T-helper 22 cell (primary cell): ENCODE results near the gene ING3.
"Not testable (repeated sequence)": the region's sequence is repeated elsewhere in the genome, so short reads cannot be mapped to it uniquely, and the experiment has no call there.

ENCODE experiments used
- DNase-seq: peaks from one replicate; pipeline ENCODE4 v3.0.0-alpha.2; 2020; ENCODE audit warnings: low read depth

ING3 gene

DNA sequence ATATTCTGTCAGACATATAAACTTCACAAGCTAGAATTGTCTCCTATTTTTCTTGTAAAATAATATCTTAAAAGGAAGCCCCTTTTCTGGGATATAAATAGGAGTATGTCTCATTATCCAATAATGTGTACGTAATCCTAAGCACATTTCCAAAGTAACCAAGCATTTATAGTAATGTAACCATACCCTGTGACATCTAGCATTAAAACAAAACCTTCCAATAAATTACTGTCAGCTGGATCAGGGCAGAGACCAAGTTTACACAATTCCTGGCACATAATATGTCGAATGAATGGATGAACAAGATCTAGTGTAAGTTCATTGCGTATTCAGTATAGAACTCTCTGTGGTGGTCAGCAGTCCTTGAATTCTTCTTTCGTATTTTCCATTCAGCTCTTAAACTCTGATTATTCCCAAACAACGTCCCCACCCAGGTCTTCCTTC, 52.2 kb downstream of the ING3 start:
- DNase-seq = no peak

DNA sequence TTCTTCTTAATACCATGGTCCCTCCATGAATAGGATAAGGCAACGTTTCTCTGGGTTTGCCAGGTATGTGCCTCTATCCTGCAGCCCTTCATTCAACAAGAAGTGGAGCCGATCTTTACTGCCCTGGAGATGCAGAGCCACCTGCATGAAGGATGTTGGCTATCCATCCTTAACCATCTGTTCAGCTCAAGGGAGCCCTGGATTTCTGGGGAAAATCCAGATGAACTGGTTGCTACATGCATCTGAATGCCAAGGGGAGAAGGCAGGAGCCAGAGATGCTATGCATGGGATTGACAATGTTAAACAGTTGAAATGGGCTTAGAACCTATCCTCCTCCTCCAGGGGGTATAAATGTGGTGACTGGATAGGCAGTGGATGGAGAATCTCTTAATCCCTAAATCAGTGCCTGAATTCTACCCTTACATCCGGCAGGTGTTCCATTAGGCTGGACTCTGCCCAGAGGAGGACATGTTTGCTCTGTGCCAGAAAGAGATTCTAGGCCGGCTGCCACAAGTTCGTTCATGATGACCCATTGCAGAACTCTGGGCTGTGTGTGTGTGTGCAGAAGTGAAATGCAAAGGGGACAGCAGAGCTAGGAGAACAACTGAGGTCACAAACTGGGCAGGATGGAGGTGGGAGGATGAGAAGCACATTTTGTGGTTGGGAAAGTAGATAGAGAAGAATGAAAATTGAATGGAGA, 53.6 kb downstream of the ING3 start:
- no peak for DNase-seq

DNA sequence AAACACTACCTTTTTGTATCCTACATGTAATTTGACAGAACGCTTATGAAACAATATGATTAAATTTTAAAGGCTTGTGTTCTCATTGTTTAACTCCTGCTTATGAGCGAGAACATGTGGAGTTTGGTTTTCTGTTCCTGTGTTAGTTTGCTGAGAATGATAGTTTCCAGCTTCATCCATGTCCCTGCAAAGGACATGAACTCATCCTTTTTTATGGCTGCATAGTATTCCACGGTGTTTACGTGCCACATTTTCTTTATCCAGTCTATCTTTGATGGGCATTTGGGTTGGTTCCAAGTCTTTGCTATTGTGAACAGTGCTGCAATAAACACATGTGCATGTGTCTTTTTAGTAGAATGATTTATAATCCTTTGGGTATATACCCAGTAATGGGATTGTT, 54.5 kb downstream of the ING3 start:
- not testable (repeated sequence) for DNase-seq

DNA sequence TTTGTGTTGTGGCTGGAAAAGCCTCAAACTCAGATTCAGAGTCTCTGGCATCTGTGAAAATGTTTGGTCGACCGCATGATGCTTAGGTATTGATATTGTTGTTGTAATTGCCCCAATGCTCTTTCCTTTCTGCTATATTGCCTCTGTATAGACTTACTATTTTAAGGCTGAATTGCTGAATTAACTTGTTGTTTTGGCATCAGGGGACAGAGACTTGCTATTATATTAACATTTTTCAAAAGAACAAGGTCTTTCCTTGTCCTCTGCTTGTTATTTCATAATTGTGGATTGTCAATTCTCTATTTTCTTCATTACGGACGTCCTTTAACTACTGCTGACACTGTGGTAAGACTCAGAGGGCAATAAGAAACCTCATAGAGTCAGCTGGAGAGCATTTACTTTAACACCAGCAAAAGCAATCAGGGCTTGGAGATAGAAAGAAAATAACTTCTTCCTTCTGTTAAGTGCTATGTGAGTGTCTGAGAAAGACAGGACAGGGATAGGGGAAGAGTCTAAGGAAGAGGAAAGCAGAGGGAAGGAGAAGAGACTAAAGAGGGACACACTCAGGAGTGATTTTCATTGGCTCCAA, 55.5 kb downstream of the ING3 start:
- DNase-seq = no peak

DNA sequence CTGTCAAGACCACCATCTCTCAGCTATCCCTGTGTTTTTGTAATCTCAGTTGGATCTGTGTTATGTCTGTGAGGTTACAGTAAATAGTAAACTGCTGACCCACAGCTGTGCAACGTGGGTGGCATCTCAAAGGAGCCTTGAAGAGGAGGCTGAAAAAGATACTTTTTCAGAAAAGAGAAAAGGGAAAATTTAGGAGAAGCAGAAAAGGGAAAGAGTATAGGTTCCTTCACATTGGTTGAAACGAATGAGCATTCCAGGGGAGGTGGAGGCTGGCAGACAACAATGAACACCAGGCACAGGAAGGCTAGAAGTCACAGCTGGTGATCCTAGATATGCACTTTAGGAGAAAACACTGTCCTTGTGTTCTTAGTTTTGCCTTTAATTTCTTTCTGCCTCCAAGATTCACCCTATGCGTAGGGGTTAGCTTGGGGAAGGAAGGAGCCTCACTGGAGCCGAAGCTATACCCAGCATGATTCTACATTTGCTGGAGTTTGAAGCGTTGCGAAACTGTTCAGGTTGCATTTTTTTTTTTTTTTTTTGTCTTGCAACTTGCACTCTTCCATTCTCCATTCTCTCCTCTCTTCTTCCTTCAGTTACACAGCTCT, 56.2 kb downstream of the ING3 start:
- DNase-seq = no peak

DNA sequence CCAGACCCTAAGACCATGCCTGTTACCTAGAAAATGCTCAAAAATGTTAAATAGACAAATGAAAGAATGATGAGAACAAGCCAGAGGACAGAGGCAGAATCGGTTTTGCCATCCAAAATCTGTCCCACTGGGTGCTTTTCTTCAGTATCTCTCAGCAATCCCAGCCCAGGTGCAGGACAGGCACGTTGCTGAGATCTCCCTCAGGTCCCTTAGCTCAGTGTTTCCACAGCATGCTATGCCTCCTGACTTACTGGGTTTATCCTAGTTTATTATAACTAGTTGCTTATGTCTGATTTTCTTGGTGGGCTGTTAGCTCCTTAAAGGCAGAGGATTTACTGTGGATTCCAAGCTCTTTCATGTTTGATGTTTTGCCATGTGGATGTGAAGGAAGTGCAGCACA, 58.2 kb downstream of the ING3 start:
- DNase-seq = no peak

DNA sequence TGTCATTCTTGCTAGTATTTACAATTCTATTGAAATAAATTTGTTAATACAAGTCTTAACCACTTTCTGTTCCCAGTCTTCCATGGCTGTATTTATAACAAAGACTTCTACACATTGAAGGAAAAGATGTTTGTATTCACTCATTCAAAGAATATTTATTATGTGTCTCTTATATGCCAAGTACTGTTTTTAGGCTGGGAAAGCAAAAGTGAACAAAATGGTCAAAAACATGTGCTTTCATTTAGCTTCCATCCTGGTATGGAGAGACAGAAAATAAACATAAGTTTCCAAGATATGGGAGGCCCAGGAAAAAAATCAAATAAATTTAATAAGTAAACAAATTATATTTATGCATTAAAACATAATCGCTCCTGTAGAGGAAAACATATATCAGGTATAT, 60.8 kb downstream of the ING3 start:
- no peak for DNase-seq

DNA sequence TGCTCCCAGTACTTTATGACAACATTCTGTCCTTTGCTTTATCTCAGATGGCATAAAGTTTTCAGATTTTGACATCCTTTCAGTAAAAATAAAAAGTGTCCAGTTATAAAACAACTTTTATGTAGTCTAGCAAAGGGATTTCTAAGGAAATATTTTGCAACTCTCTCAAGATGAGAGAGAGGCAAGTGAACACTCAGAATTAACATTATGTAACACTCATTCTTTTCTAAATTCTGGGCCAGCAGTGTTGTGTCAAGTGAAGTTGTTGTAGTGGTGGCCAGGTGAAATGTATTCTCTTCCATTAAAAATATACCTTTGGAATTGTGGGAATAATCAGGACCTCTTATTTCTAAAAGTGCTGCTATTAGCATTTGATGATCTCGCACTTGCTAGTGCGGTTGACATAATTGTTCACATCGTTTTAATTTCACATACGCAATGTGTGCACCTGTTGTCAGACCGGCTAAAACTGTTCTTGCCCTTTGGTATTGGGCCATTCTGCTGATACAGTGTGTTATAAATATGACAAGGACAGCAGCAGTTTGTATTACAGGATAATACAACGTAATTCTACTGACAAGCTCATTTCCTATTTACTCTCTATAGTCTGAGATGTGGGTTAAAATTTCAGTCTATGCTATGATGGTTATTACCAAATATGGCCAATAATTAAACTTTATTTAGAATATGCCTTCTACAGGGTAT, 61.7 kb downstream of the ING3 start:
- no peak for DNase-seq

DNA sequence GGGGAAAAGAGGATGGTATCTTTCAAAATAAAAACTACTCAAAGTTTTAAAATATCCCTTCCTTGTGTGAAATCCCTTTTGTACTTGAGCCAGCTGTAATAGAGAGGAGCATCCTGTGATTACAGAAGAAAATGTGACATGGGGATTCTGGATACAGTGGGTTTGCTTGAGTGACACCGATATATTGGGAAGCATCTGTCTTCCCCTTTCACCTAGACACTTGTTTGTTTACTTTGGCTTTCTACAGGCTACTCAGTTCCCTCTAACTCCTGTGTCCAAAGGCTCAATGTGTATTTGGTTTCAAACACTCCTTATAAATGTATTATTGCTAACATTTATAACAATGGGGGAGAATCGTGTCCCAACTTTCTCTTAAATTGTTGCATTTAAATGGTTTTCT, 62.3 kb downstream of the ING3 start:
- DNase-seq = no peak

DNA sequence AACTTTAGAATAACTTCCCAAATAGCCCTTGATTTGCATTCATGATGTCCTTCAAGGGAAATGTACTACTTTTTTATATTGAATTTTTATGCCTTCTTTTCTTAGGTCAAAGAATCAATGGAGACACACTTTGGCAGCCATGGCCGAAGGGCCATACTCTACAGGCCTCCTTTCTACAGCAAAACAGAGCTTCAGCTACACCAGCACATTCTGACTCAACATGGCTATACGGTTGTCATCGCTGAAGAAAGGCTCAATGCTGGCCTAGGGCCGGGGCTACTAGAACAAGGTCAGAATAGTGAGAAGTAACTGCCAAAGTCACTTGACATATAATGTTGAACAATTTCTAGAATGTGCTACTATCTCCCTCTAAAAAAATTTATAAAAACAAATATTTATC, 65.0 kb downstream of the ING3 start:
- no peak for DNase-seq

DNA sequence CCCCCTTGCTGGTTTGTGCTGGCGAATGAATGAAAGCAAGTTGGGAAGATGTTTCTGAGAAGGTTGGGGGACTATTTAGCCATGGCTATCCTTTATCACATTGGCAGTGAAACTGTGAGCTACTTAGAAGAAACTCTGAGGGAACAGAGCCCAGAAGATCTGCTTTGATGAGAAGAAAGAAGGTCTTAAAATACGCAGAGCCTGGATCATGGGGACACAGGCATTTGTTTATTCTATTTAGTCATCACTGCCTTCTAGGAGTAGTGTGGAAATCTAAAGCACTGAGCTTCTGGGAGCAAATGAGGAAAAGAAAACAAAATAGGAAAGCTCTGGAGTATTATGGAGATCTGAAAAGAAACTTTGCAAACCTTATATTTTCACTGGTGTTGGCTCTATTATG, 66.4 kb downstream of the ING3 start:
- no peak for DNase-seq

DNA sequence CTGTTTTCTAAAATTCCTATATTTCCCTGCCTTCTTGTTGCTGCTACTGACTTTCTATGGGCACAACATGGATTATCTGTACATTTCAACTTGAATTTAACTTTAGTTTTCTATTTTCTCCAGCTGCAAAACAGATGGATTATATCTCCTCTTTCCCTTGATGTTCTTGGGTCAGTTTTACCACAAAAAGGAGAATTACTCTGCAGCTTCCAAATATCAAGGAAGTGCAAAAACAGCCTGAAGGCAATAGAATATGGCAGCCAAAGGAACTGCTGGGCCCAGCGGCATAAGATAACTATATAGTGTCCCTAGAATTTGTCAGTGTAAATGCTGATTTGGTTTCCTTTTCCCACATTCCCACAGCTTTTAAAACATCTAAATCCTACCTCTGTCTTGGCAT, 67.0 kb downstream of the ING3 start:
- DNase-seq = no peak

DNA sequence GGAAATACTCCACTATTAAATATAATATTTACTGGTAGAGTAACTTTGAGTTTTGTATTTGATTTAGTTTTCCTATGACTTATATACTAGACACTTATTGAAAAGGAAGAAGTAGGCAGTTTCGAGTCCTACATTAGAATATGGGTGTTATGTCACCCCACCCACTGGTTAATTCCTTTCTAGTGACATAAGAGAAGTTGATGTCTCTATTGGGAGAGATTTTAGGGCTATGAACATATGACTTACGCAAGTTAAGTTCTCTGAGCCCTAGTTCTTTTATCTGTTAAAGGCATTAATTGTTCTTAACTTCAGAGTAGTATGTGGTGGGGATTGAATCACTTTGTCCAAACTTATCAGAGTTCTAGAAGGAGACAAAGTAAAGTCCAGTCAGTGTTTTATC, 68.4 kb downstream of the ING3 start:
- DNase-seq = no peak

DNA sequence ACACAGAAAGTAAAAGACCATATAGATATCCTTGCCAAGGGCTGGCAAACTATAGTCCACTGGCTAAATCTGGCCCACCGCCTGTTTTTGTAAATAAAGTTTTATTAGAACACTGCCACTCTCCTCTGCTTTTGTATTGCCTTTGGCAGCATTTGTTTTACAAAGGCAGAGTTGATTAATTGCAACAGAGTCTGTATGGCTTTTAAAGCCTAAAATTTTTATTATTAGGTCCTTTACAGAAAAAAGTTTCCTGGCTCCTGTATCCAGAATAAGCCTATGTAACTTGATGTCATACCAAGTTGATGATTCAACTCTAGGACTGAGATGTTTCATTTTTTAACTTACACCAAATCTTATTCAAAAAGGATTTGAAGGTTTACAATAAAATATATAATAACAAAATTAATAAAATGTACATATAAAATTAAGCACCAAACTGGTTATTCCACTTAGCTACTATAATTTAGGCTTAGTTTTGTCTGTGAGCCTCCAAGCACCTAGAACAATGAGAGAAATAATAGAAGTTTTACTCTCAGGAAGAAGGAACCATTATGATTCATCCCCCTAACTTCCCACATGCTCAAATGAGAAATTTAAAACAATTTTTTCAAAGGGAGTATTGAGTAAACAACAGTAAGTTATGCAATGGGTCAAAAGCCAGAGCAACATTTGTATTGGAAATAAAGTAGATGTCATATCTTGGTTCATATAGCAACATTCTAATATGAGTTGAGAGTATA, 69.8 kb downstream of the ING3 start:
- no peak for DNase-seq

DNA sequence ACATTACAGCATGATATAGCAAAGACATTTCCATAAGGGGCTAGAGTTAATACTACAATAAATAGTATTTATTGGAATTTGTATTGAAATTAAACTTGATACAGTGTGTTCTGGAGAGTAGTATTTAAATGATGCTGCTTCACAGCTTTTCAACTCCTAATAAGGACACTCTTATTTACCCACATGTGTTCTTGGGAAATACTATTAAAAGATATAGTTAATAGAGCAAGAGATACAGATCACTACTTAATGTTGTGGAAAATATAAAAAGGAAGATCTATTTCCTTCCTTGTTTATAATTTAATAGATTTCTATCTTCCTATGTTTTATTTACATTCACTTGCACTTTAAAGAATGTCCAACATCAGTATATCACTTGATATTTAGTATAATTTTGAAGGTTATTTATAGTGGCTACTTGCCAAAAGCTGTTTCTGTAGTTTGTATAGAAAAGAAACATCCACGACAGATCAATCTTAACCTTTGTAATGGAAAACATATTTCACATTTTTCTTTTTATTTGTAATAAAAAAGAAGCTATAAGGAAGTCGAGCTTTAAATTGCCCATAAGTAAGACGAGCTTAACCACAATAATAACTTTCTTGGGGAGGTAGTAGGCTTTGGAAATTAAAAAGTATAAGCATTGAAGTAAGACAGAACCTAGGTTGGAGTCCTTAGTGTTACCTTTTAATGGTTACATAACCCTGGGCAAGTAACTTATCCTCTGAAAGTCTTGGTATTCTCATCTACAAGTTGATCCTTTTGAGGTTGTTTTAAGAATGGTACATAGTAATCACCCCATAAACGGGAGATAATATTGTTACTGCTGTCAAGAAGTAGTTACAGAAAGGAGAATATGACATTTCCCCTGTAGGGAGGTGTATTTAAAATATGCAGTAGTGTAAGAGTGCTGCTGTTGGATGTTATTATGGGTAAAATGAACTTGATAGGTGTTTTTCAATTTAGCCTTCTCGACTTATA, 70.7 kb downstream of the ING3 start:
- no peak for DNase-seq

DNA sequence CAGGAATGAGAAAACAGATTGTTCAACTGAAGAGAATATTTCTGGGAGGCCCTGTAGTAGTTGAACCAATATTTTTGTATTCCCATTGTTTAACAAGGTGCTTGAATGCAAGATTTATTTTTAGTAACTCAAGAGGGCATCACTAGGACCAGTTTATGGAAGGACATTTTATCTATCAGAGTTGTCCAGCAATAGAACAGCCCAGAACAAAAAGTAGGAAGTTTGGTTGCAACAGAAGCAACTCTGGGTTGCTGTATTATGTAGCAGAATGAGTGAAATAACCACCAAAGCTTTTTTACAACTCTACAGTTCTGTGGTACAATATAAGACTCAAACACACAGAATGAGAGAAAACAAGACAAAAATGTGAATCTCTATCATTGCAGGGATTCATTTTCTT, 72.6 kb downstream of the ING3 start:
- DNase-seq = no peak

DNA sequence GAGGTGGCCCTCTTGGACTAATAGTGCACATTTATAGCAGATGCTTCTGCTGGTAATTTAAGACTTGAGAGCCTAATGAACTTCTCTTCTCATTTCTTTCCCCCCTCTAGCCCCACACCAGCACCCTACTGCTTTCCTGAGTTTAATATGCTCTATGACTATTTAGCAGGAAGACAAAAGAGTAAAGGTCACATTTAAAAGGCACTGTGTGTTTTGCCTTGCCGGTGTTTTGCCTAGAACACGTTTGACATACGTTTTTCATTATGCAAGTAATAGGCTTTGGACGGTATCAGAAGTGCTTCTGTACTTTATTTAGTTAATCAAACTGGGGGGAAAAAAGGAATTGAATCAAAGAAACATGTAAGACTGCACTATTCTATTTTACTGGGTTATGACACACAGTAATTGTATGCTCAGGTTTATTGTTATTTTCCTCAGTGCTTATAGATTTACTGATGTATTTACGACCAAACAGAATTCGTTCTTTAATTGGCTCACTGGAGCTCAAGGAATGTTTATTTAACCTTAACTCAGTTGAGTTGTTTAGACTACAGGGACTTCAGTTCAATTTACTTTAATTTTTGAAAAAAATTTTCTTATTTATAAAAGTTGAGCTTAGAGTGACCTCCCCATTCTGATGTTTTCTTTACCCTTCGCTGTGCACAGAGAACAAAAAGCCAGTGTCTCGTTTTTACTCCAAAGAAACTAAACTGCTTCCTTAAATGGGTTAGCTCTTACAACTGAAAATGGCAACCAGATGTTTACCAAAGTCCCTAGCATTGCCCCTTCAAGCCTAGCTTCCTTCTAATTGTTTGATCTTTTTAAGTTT, 73.3 kb downstream of the ING3 start:
- DNase-seq = no peak

DNA sequence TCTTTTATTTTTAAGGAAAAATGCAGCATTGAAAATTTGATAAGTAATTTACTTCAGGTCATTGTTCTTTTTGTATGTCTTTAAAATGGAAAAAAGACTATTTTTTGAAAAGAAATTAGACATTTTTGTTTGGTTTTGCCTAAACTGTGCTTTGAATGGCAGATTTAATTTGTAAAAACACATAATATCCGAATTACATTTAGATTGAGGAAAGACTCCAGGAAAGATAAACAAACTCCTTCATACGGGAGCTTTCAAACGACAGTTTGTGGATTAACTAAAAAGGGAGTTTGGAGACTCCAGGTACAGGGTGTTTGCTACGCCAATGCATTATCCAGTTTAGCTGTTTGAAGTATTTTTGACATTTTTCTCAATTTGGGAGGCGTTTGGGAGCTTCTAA, 74.0 kb downstream of the ING3 start:
- no peak for DNase-seq

DNA sequence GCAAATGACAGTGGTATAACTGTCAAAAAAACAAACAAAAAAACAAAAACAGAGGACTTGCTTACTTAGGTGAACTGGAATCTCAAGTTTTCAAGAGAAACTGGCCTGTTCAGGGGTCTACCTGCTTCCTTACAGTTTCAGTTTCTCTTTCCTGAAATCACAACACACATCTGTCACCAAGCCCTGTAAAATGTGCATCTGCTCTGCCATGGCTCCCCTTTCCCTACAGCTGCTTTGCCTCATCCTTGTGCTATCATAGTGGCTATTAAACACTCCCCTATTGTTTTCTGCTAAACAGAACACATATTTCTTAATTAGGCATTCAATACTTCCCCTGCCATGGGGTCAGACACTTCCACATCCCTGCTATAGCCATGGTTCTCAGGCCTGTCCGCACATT, 75.6 kb downstream of the ING3 start:
- no peak for DNase-seq

DNA sequence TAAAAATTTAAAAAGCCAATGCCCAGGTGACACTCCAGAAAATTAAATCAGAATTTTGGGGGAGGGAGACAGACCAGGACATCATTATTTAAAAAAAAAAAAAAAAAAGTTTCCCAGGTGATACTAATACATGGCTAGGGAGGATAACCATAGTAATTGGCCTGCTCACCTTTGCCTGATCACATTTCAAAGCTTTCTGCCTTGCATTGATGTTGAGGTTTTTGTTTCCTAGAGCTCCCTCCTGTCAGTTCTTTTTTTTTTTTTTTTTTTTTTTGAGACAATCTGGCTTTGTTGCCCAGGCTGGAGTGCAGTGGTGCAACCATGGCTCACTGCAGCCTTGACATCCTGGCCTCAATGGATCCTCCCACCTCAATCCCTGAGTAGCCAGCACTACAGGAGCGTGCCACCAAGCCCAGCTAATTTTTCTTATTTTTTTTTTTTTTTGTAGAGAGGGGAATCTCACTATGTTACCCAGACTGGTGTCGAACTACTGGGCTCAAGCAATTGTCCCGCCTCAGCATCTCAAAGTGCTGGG, 76.1 kb downstream of the ING3 start:
- no peak for DNase-seq
